K562 (cell line): Measurements from ENCODE around the gene NECAB2. TPM values are rescaled to one million over a fixed set of nuclear protein-coding genes. Genes with fewer than 3 reads are reported as not detected.

ENCODE experiments used
- ATAC-seq: fragments of 200-7000 bp; cut with Tn5 transposase; 3 replicates; pipeline ENCODE4 v1.9.1; 2020; ENCODE audit warnings: moderate library complexity
- BruUV-seq: library from RNA; stranded (reverse); fragments of 400-500 nt; replicated peaks from 2 replicates; lab custom pipeline; 2021; lab: Mats Ljungman, UMichigan
- CTCF ChIA-PET: fragments of 300-600 bp; formaldehyde crosslinking; extraction: SDS; loops from one replicate; lab custom pipeline; 2021; ENCODE audit warnings: low intra/inter-chr PET ratio; lab: Yijun Ruan, JAX
- POLR2A ChIA-PET: fragments of 300-600, 350-650 bp; sonication (Branson Sonifier 250); formaldehyde crosslinking; extraction: SDS; loops from one replicate; lab custom pipeline; 2021; ENCODE audit warnings: antibody characterized with exemption, inconsistent platforms; lab: Yijun Ruan, JAX
- DNase-seq, 4 experiments: peaks; one replicate each; pipeline versions ENCODE4 v3.0.0 to v3.0.0-alpha.2; 2011 to 2018; ENCODE audit warnings: low spot score in 3 of 4, mixed read lengths in 3 of 4; ENCODE audit errors: extremely low read depth in 1 of 4
- FAIRE-seq: peaks from 2 replicates; lab custom pipeline; 2011; peaks lifted over from hg19 to GRCh38; lab: Jason Lieb, UNC
- H2AFZ ChIP-seq: 2 replicates; pipeline ENCODE4 v1.6.0; 2011; ENCODE audit warnings: low read depth, low read length, control low read depth, inconsistent platforms
- H3K27ac ChIP-seq: fragments of 200-600 bp; 3 replicates; pipeline ENCODE4 v1.8.0; 2011; ENCODE audit warnings: low read depth, mild to moderate bottlenecking, control low read depth, inconsistent platforms, low read length, moderate library complexity, mixed read lengths; ENCODE audit errors: extremely low read depth
- H3K27me3 ChIP-seq, 2 experiments: fragments of 300-600 bp in 1 of 2; 2 replicates in 1 of 2; 3 replicates in 1 of 2; pipeline versions ENCODE4 v1.6.0 to v1.8.0; 2011; ENCODE audit warnings: inconsistent platforms in 2 of 2, low read length in 2 of 2, mild to moderate bottlenecking in 1 of 2, mixed read lengths in 1 of 2, moderate library complexity in 1 of 2; ENCODE audit not compliant: control insufficient read depth in 2 of 2, insufficient read depth in 2 of 2
- H3K36me3 ChIP-seq: fragments of 300-600 bp; 3 replicates; pipeline ENCODE4 v1.8.0; 2011; ENCODE audit warnings: mild to moderate bottlenecking, low read length, inconsistent platforms; ENCODE audit not compliant: control insufficient read depth, insufficient read depth
- H3K4me1 ChIP-seq, 2 experiments: fragments of 200-600 bp in 1 of 2; replicated peaks in 1 of 2; 2 replicates in 1 of 2; 3 replicates in 1 of 2; pipeline versions ENCODE4 v1.5.1 to v1.8.0; 2011; ENCODE audit warnings: inconsistent platforms in 2 of 2, low read length in 2 of 2, mild to moderate bottlenecking in 1 of 2, mixed read lengths in 1 of 2, moderate library complexity in 1 of 2; ENCODE audit not compliant: control insufficient read depth in 2 of 2, insufficient read depth in 2 of 2
- H3K4me2 ChIP-seq: 2 replicates; pipeline ENCODE4 v1.6.1; 2011; ENCODE audit warnings: low read length, control low read depth, inconsistent platforms, mixed read lengths; ENCODE audit not compliant: insufficient read depth
- H3K4me3 ChIP-seq: fragments of 200-600 bp; sonication (generic), shearing (Covaris generic); 2 replicates; pipeline ENCODE4 v1.5.1; 2016; ENCODE audit warnings: control low read depth, inconsistent platforms
- H3K79me2 ChIP-seq: fragments of 200-600 bp; 3 replicates; pipeline ENCODE4 v1.8.0; 2011; ENCODE audit warnings: low read length, inconsistent platforms; ENCODE audit not compliant: control insufficient read depth, insufficient read depth
- H3K9ac ChIP-seq, 2 experiments: 2 replicates each; pipeline versions ENCODE4 v1.6.0 to v1.6.1; 2011; ENCODE audit warnings: low read depth in 2 of 2, low read length in 2 of 2, control low read depth in 1 of 2, inconsistent platforms in 1 of 2, mild to moderate bottlenecking in 1 of 2, mixed read lengths in 1 of 2; ENCODE audit not compliant: insufficient read depth in 1 of 2
- H3K9me1 ChIP-seq: one replicate; pipeline ENCODE4 v1.6.0; 2011; ENCODE audit warnings: inconsistent platforms, mild to moderate bottlenecking, low read length, moderate library complexity; ENCODE audit not compliant: control insufficient read depth, insufficient read depth
- H3K9me3 ChIP-seq: replicated peaks from 2 replicates; pipeline ENCODE4 v1.5.1; 2011; ENCODE audit warnings: low read depth, low read length, inconsistent platforms; ENCODE audit not compliant: control insufficient read depth, insufficient read depth
- H4K20me1 ChIP-seq: replicated peaks from 2 replicates; pipeline ENCODE4 v1.6.1; 2011; ENCODE audit warnings: low read length, inconsistent platforms, mixed read lengths; ENCODE audit not compliant: control insufficient read depth, insufficient read depth
- CCAR2 ChIP-seq: fragments of 200-400 bp; formaldehyde crosslinking; IDR thresholded peaks from 2 replicates; pipeline ENCODE4 v1.6.1; 2017; ENCODE audit warnings: mild to moderate bottlenecking, low read depth, low read length
- GTF2A2 ChIP-seq: IDR thresholded peaks from 2 replicates; pipeline ENCODE4 v1.6.1; 2016; ENCODE audit warnings: mild to moderate bottlenecking, missing genetic modification characterization, missing compliant biosample characterization
- HCFC1 ChIP-seq: IDR thresholded peaks from 2 replicates; pipeline ENCODE4 v1.6.1; 2012; ENCODE audit warnings: low read depth, low read length, improper control_type of control experiment
- LCOR ChIP-seq: sonication (generic); formaldehyde crosslinking; IDR thresholded peaks from 2 replicates; pipeline ENCODE4 v1.8.0; 2022; ENCODE audit warnings: mild to moderate bottlenecking, missing genetic modification reagents
- MYNN ChIP-seq, 2 experiments: sonication (generic); formaldehyde crosslinking in 1 of 2; IDR thresholded peaks; 2 replicates each; pipeline versions ENCODE4 v1.5.0 to v1.6.1; 2016 to 2020; ENCODE audit warnings: antibody characterized with exemption in 1 of 2, missing genetic modification reagents in 1 of 2
- NKRF ChIP-seq: fragments of 450-650 bp; IDR thresholded peaks from 2 replicates; pipeline ENCODE4 v1.6.1; 2016; ENCODE audit warnings: borderline replicate concordance
- SIX5 ChIP-seq, 2 experiments: IDR thresholded peaks; 2 replicates each; pipeline ENCODE4 v1.6.1; 2011; ENCODE audit warnings: low read length in 2 of 2, borderline replicate concordance in 1 of 2, low read depth in 1 of 2, mild to moderate bottlenecking in 1 of 2, moderate library complexity in 1 of 2; ENCODE audit not compliant: insufficient read depth in 1 of 2
- WGBS: fragments of 100-300 bp; shearing (Covaris generic); methylation state at CpG from one replicate; pipeline ENCODE4 v1.1.6; 2016; ENCODE audit warnings: low coverage, mixed read lengths; ENCODE audit not compliant: insufficient coverage; ENCODE audit errors: missing lambda C conversion rate; 5-methylcytosine and 5-hydroxymethylcytosine counted together
- in situ Hi-C: fragments of 300-500 bp; cut with MboI; formaldehyde crosslinking; loops from 4 replicates; pipeline ENCODE4 v1.15.0; 2018; ENCODE audit warnings: inconsistent platforms, mixed read lengths
- intact Hi-C: fragments of 100-400 bp; cut with micrococcal nuclease; formaldehyde crosslinking; loops from 2 replicates; pipeline ENCODE4 v1.14.2; 2022
- polyA plus RNA-seq, 8 experiments: library from polyadenylated mRNA; depleted of rRNA in 4 of 8; stranded (reverse) in 5 of 8; unstranded in 3 of 8; fragments of >200 nt; fragmentation: Nextera tagmentation in 2 of 8; fragmentation: Illumina TruSeq in 1 of 8; extraction: Ambion mirVana in 2 of 8; extraction: Trizol in 1 of 8; gene quantifications; 2 replicates each; pipeline versions ENCODE4 v1.2.1 to v1.2.3, GENCODE V29; 2011 to 2014; ENCODE audit warnings: inconsistent platforms in 1 of 8, missing spikeins in 1 of 8
- total RNA-seq, 7 experiments: library from RNA; depleted of rRNA in 6 of 7; stranded (reverse); fragments of >200 nt in 6 of 7; fragmentation: Illumina TruSeq in 2 of 7; extraction: Trizol in 2 of 7; gene quantifications; 2 replicates each; pipeline versions ENCODE4 v1.2.1 to v1.2.3, GENCODE V29; 2011 to 2021; ENCODE audit warnings: low replicate concordance in 1 of 7

The NECAB2 gene
- total and polyA plus RNA-seq, 9 of the 15 experiments (the other 6 are each of a cell fraction or from before 2014, with no cell fraction given): 0.03 to 0.28 TPM; not detected in 7

GRCh38 chr16:84040226-84040822 lies 72.3 kb downstream of the NECAB2 start:
- ATAC-seq (no peak), FAIRE-seq (no peak), DNase-seq (no peak)
- ChIA-PET POLR2A (interaction anchor here (0.6 to 2.0 kb wide), 9 partner anchors 10 to 78 kb away, joined by 3 to 9 read pairs (median 3); no protein-coding TSS in a partner anchor), CTCF (no interaction called here)
- no TSS peak for BruUV-seq
- intact Hi-C loops: no loop called here
- H3K36me3 ChIP-seq: no peaks in the 10 kb centered on the region
- no peak overlapping the region for H3K4me2 ChIP-seq
- H3K27ac ChIP-seq: no peak overlapping the region
- H3K9ac ChIP-seq: no peak overlapping the region
- H3K9me3 ChIP-seq: no peaks in the 10 kb centered on the region
- peaks cover 54 to 77% of the 10 kb centered on the region in 2 experiments for H3K27me3 ChIP-seq
- no peak overlapping the region for H2AFZ ChIP-seq
- TF ChIP-seq HCFC1: no peak
- no peak for TF ChIP-seq NKRF
- TF ChIP-seq CCAR2: no peak
- TF ChIP-seq SIX5 (IDR thresholded peaks at IDR 0.05; ENCODE audit: borderline replicate concordance in 1 of 2, insufficient read depth in 1 of 2, low read depth in 1 of 2, low read length in 2 of 2): no peak
- no peak for TF ChIP-seq LCOR (CRISPR knock-in tag)
- TF ChIP-seq GTF2A2: no peak
- no peak for TF ChIP-seq MYNN (IDR thresholded peaks at IDR 0.05)
- TF ChIP-seq MYNN (CRISPR knock-in tag; IDR thresholded peaks at IDR 0.05): no peak
- peaks cover 11% of the 10 kb centered on the region for H3K9me1 ChIP-seq
- no peaks in the 10 kb centered on the region for H3K79me2 ChIP-seq
- in situ Hi-C loops: loop anchor here (10.0 kb wide), 1 partner anchor 66 kb away; no protein-coding TSS in a partner anchor
- peaks cover 16 to 29% of the 10 kb centered on the region in 2 experiments for H3K4me1 ChIP-seq
- peaks cover 43% of the 10 kb centered on the region; the same call in 1 of the 2 replicates for H4K20me1 ChIP-seq
- H3K4me3 ChIP-seq: no peak overlapping the region
- WGBS: 10% methylated on average over 14 of the region's 14 CpGs
